ENCODE results near the gene CRYGS. TPM values are rescaled to one million over a fixed set of nuclear protein-coding genes. Genes with fewer than 3 reads are reported as not detected.

The CRYGS gene
- total and polyA plus RNA-seq, 9 of the 15 experiments (the other 6 are each of a cell fraction or from before 2014, with no cell fraction given): 1.5 to 3.8 (median 2.0) TPM

- TF ChIP-seq ZBTB9 (CRISPR knock-in tag; IDR thresholded peaks at IDR 0.05) (no peak), IFI16 (CRISPR knock-in tag; IDR thresholded peaks at IDR 0.05) (no peak), EGR1 (conservative IDR thresholded peaks at IDR 0.05) (no peak), ATF1 (CRISPR knock-in tag; IDR thresholded peaks at IDR 0.05) (no peak), ATF1 (tag; IDR thresholded peaks at IDR 0.05) (no peak), ZNF449 (CRISPR knock-in tag; IDR thresholded peaks at IDR 0.05) (no peak), ZBTB49 (CRISPR knock-in tag; IDR thresholded peaks at IDR 0.05; ENCODE audit: borderline replicate concordance) (no peak), KDM2B (CRISPR knock-in tag; IDR thresholded peaks at IDR 0.05) (no peak), NCOR1 (IDR thresholded peaks at IDR 0.05) (no peak), ZNF511 (CRISPR knock-in tag; IDR thresholded peaks at IDR 0.05) (no peak), MEIS2 (IDR thresholded peaks at IDR 0.05; ENCODE audit: partially characterized antibody) (peak; percentile 54), ZBTB7A (IDR thresholded peaks at IDR 0.05; ENCODE audit: borderline replicate concordance, control insufficient read depth, low read depth, low read length) (no peak), RBM34 (IDR thresholded peaks at IDR 0.05; ENCODE audit: borderline replicate concordance, insufficient read depth, low read length) (no peak), ZFP1 (CRISPR knock-in tag; IDR thresholded peaks at IDR 0.05) (no peak), GABPA (tag; conservative IDR thresholded peaks at IDR 0.05; ENCODE audit: low read depth) (no peak), PBX2 (CRISPR knock-in tag; IDR thresholded peaks at IDR 0.05; ENCODE audit: low read depth) (no peak), PBX2 (tag; conservative IDR thresholded peaks at IDR 0.05; ENCODE audit: low read depth) (peak; percentile 34; the same call in 1 of the 2 replicates)
Observed at GRCh38 chr3:186536883-186537844, 7.0 kb downstream of the CRYGS start (continued).
